HG03135 (cell line): ENCODE measurements around the gene MYOD1.
A peak's percentile ranks its signal among the peaks of the same experiment; 100 is the strongest.

Experiments
- ATAC-seq: cut with Tn5 transposase; IDR thresholded peaks from one replicate; pipeline ENCODE4 v1.9.1; 2021; ENCODE audit warnings: mild to moderate bottlenecking, moderate library complexity; ENCODE audit not compliant: unreplicated experiment

MYOD1 gene

GRCh38 chr11:17748044-17748443 lies 28.7 kb downstream of the MYOD1 start:
- ATAC-seq = no peak

GRCh38 chr11:17748761-17749721 lies 29.7 kb downstream of the MYOD1 start:
- ATAC-seq = no peak

DNA sequence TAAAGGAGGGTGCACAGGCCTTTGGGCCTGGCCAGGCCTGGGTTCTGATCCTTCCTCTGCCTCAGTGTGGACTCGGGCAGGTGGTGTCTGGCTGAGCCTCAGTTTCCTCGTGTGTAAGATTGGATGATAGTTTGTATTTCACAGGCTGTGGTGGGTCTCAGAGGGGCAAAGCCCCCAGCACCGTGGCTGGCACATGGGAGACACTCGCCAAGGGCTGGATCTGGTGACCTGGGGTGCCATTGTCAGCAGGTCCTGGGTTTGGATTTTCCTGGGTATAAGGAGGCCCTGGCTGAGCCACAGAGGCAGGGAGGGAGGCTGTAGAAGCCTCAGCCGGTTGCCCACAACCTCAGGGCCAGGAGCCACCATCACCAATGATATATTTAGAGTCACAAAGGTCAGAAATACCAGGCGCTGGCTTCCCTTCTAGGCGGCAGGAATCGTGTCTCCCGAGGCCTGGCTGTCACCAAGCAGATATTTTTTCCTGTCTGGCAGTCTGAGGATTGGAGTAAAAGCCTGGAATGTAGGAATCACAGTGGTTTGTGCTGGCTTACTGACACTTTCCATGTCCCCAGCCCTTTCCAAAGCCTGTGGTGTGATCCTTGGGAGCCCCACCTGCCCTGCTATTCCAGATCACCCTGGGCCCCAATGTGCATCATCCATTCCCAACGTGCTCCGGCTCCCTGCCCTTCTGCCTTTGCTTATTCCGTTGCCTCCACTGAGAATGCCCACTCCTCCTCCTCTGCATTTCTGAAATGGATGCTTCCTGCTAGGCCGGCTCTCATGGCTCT lies 30.8 kb downstream of the MYOD1 start:
- ATAC-seq = no peak

DNA sequence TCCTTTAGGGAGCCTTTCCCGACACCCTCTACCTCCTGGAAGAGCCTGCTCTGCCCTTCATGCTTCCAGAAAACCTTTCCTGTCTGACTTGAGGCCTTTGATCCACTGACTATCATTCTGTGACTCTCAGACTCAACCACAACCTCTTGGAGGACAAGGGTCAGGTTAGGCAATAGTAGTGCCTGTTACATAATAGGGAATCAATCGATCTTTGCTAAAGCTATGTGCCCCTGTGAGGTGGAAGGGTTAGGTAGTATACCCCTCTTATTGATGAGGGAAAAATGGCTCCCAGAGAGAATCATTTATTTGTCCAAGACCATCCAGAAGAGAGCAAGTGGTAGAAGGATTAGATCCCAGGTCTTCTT lies 31.4 kb downstream of the MYOD1 start:
- ATAC-seq = no peak

GRCh38 chr11:17751558-17751957 lies 32.2 kb downstream of the MYOD1 start:
- no peak for ATAC-seq

DNA sequence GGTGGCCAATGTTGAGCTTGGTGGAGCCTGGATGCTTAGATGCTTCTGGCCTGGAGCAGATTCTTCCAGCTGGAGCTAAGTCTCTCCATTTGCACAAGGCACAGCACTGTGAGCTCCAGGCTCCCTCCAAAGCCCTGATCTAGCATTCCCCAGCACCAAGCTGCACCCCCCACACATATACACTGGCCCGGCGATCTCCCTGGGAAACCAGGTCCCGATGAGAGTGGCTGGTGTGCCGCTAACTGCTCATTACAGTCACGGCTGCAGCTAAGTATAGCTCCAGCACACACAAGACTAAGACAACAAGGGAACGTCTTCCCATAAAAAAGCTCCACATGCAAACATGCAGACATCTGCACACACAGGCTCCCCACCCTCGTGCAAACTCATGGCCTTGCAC lies 32.8 kb downstream of the MYOD1 start:
- no peak for ATAC-seq

GRCh38 chr11:17753153-17753552 lies 33.8 kb downstream of the MYOD1 start:
- ATAC-seq = no peak

DNA sequence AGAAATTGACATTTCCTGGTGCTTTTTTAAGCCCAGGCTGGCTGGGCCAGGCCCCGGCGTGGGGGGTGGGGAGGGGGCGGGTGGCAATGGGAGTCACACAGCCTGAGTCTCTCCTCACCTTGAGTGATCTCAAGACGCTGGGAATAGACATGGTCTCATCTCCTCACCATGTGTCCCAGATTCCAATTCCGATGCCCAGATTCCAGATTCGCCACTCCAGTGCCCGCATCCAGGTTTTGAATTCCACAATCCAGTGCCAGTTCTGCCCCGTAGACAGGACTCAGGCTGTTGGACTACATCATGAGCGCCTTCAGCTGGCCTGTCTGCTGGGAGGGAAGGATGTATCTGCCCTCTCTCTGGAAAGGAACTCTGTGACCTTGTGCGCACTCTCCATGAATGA lies 34.3 kb downstream of the MYOD1 start:
- no peak for ATAC-seq

GRCh38 chr11:17755891-17756290 lies 36.5 kb downstream of the MYOD1 start:
- no peak for ATAC-seq

DNA sequence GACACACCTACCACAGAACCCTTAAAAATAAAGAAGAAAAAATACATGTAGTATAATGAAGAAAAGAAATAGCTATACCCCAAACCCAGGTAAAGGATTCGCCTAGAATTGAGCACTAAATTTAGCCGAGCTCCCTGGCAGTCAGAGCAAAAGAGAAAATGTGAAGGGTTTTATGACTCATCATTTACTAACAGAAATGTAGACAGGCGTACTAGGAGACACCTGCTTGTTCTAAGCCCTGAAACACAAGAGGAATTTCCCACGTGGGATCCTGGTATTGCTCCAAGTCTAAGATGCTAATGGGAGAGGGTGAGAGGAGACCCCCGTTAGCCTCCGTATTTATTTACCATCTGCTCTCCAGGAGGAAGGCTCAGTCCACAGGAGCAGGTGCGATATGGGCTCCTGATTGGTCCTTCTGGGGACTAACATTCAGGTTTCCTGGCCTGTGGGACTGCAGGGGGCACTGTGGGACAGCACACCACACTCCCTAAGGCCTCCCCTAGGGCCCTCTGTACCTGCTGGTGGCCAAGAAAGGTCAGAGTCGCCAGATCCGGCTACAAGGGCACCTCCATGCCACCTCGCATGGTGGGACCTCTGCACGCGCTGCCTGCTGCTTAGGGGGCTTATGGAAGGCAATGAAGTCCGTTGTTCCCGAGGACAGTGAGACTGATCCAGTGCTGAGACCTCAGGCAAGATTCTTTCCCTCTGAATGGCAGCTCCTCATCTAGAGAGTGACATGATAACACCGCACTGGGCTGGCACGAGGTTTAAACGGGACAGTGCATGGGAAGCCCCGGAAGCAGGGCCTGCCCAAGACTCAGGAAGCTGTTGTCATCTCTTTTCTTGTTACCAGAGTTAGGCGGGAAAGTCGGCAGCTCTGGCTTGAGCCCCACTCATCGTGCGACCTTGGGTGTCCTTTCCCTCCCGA lies 41.0 kb downstream of the MYOD1 start:
- peak; percentile 80 for ATAC-seq

DNA sequence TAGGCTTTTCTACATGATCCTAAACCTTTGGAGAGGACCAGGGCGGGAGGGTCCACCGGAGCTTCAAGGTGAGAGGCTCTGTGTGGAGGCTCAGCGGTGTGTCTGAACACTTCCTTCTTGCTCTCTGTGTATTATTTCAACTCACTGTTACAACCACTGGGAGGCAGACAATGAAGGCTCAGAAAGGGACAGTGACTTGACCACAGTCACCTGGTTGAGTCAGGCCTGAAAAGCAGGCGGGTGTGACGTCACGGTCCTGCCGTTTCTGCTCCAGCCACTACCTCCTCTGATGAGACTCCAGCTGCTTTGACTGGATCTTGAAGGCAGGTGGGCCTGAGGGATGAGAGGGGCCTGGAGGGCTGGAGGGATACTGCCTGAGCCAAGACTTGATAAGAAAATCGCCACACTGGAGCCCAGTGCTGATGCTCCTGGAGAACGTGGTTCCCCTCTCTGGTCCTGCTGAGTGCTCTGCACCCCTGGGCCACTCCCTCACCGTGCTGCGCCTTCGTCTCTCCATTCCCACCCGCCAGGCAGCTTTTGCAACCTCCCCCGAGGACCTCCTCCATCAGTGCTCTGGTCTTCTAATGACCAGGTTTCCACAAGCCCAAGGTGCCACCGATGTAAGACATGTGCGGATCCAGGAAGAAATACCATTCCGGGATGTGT lies 43.1 kb downstream of the MYOD1 start:
- no peak for ATAC-seq

DNA sequence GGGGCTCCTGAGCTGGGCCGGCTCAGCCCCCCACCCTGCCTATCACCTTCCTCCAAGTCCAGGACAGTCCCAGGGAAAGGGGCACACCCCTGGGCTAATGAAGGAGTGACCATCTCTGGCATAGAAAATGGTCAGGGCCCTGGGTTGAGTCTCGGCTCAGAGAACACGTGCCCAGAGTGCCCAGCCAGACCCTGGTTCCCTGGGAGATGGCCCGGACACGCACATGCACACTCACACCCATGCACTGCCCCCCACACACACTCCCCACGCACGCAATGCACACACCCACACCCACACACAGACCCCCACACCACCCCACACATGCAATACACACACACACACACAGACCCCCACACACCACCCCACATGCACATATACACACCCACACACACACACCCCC lies 43.9 kb downstream of the MYOD1 start:
- no peak for ATAC-seq

DNA sequence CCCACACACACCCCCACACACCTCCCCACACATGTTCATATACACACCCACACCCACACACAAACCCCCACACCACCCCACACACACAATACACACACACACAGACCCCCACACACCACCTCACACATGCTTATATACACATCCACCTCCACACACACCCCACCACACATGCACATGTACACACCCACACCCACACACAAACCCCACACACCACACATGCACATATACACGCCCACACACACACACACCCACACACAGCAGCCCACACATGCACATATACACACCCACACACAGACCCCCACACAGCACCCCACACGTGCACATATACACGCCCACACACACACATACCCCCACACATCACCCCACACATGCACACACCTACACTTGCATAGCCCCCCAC lies 44.3 kb downstream of the MYOD1 start:
- ATAC-seq = no peak

DNA sequence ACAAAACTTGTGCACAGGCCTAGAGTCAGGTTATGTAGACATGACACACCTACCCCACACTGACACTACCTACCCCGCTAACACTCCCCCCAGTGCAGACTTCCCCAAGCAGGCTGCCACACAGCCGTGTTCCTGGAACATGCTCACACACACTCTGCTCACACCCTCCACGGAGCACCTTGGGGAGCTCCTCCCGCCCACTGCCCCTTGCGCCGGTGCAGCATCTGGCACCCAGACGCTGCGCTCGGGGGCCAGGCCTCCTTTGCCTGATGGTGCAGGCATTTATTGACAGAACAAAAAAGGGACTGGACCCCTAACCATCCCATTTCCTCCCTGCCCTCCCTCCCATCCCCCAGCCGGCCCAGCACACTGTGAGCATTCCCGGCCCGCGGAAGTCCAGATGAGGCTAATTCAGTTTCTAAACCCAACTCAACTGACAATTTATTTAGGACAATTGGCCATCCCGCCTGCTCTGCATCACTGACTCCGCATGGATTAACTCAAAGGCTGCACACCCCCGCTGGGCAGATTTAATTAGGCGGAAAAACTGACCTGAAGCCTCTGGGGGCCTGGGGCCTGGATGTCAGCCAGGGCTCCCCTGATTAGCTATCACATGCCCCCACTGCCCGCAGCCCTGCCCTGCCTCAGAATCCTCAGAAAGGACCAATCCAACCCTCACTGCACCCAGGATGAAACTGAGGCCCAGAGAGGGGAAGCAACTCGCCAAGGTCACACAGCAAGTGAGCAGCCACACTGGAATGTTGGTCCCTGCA lies 45.3 kb downstream of the MYOD1 start:
- no peak for ATAC-seq

- ATAC-seq = no peak
These were observed 46.1 kb downstream of the MYOD1 start for GRCh38 chr11:17765356-17766072.

DNA sequence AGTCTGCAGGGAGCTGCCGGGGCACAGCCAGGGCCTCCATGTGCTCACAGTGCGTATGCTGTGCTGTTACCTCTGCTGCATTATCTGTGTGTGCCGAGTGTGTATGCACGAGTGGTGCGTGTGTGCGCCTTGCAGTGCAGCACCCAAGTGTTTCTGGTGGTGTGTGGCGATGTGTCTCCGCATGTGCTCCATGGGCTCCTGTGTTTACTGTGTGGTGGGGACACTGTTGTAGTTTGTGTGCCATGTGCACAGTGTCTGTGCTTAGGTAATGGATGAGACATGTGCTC lies 46.6 kb downstream of the MYOD1 start:
- ATAC-seq = no peak

DNA sequence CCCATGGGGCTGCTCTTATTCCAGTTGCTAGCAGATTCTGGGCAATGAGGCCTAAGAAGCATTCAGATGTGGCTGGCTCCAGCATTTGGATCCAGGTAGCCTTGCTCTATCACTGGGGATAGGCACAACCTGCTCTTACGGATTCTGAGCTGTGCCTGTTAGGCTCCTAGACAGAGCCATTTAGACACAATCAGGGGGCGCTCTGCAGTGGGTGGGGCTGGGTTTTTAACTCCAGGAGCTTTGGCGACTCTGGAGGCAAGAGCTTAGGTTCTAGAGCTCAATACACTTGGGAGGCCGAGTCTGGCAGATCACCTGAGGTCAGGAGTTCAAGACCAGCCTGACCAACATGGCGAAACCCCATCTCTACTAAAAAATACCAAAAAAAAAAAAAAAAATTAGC lies 47.2 kb downstream of the MYOD1 start:
- no peak for ATAC-seq

DNA sequence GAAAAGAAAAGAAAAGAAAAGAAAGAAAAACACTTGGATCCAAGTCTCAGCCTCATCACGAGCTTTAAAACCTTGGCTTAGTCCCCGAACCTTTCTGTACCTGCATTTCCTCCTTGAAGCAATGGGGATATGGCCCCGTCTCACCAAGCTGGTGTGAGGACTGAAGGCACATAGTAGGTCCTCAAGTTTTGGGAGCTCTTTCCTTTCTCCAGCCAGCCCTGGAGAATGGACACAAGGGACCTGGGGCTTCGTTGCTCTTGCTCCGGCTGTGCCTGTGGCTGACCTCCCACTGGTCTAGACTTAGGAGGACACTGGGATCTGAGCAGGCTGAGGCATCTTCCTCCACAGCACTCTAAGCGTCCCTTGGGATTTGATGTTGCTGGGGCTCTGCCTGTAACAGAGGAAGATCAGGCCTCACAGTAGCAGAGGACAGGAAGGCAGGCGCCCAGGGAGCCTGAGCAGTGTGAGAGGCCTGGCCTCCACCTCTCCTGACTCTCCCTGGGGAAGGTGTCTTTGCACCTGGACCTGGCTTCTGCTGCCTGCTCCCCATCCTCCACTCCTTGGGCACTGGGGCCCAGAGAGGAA lies 48.0 kb downstream of the MYOD1 start:
- ATAC-seq = no peak

GRCh38 chr11:17767914-17768313 lies 48.5 kb downstream of the MYOD1 start:
- ATAC-seq = no peak
